ENCODE results near the gene FNDC3B. TPM values are rescaled to one million over a fixed set of nuclear protein-coding genes. Genes with fewer than 3 reads are reported as not detected.

FNDC3B gene
- total RNA-seq, 1 experiment from 2014 or later = 62.3 TPM

DNA sequence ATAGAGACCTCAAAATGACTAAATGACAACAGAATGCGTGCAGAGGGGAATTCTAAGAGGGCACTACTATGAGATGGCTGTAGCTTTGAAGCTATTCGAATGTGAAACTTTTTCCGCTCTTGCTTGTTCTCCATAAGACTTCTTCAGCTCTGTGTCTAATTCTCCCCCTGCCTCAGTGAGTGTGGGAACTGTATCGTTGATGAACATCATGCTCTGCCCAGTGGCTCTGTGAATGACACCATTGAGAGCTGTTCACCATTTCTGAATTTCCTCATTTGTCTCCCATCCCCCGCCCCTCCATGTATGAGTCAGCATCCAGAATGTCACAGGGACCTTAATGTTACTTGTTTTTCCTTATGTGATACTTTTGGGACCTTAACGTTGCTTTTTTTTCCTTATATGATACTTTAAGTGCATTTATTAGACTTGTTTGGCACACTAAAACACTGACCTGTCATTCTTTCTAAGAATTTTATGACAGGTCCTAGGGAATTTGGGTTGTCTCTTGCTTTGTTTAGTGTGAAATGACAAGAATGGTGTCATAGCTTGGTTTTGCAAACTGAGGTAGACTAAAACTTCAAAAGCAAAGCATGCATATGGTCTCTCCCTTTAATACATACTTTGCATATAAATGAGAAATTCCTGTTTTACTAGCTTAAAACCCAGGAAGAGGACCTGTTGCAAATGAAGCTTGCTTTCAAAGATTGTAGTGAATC is 99.6 kb downstream of the FNDC3B start:
- H3K27me3 ChIP-seq = no peaks in the 10 kb centered on the region
- peaks cover 36% of the 10 kb centered on the region for H3K4me1 ChIP-seq
- peak in 1 of 2 experiments; percentile 7 for DNase-seq
- H3K36me3 ChIP-seq = peaks cover 20% of the 10 kb centered on the region; the same call in 1 of the 2 replicates
- no peak overlapping the region for H3K27ac ChIP-seq
- no peaks in the 10 kb centered on the region for H3K9me3 ChIP-seq (replicated peaks)
- no peak overlapping the region for H3K4me3 ChIP-seq

DNA sequence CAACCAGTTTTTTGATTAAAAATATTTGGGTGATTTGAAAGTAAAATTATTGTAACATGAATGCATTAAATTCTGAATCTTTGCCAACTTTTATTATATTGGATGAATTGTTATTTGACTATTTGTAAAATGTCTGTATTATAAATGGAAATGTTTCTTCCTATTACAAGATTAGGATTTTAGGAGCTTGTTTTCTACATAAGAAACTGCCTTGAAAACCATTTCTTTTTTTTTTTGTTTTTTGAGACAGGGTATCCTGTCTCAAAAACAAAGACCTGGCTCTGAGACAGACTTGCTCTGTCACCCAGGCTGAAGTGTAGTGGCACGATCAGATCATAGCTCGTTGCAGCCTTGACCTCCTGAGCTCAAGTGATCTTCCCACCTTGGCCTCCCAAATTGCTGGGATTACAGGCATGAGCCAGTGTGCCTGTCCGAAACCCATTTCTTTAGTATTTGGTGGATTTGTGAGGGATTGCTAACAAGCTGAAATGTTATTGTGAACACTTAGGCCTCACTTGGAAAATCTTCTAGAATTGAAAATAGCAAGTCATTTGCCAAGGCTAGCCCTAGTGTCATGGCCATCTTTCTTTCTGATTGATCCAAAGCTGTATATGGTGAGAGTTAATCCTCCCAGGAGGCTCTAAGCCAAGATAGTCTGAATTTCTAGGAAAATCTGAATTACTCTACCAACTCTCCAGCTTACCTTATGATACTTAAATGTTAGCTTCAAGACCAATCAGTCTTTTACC is 100.3 kb downstream of the FNDC3B start:
- Histone ChIP-seq H3K9me3 (replicated peaks) (no peaks in the 10 kb centered on the region), H3K4me1 (peaks cover 36% of the 10 kb centered on the region), H3K36me3 (peaks cover 16% of the 10 kb centered on the region; the same call in 1 of the 2 replicates), H3K27ac (no peak overlapping the region), H3K4me3 (no peak overlapping the region), H3K27me3 (no peaks in the 10 kb centered on the region)
- no peak for DNase-seq

DNA sequence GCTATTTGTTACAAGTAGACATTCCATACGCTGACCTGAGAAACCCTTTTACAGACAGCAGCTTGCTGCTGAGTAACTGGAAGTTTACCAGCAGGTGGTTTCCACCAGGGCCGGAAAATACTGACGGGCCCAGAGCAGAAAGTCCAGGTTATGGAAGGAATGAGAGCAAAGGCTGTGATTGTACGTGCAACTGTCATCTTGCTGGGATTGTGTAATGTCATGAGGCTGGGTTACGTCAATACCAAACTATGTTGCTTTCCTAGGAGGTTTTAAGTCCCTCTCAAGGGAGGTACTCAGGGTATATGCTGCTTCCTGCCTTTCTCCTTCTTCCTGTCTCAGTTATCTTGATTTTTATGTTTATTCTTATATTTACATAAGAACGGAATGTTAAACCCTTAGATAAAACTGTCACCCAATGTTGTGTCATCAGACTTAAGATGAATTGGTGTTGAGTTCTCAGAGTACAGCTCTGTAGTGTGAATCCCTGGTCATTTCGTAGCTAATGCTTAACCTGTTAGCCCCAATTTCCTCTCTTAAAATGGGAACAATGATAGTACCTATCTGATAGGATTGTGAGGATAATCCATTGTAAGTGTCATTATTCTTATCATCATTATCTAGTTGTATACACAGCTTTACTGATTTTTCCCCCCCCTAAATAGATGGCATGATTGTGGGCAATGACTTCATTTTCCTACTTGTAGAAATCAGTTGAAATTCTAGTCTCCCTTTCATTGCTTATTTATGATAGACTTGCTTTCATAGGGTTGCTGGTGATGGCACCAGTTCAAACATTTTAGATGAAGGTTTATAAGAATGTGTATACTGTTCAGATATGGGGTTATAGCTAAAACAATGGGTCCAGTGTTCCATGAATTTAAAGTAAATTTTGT is 101.4 kb downstream of the FNDC3B start:
- Histone ChIP-seq H3K4me3 (no peak overlapping the region), H3K27ac (peak overlapping the region; percentile 29; the same call in 1 of the 2 replicates), H3K9me3 (replicated peaks) (no peaks in the 10 kb centered on the region), H3K36me3 (peaks cover 15% of the 10 kb centered on the region; the same call in 1 of the 2 replicates), H3K4me1 (peaks cover 36% of the 10 kb centered on the region), H3K27me3 (no peaks in the 10 kb centered on the region)
- DNase-seq = peak; percentile 12 to 30

DNA sequence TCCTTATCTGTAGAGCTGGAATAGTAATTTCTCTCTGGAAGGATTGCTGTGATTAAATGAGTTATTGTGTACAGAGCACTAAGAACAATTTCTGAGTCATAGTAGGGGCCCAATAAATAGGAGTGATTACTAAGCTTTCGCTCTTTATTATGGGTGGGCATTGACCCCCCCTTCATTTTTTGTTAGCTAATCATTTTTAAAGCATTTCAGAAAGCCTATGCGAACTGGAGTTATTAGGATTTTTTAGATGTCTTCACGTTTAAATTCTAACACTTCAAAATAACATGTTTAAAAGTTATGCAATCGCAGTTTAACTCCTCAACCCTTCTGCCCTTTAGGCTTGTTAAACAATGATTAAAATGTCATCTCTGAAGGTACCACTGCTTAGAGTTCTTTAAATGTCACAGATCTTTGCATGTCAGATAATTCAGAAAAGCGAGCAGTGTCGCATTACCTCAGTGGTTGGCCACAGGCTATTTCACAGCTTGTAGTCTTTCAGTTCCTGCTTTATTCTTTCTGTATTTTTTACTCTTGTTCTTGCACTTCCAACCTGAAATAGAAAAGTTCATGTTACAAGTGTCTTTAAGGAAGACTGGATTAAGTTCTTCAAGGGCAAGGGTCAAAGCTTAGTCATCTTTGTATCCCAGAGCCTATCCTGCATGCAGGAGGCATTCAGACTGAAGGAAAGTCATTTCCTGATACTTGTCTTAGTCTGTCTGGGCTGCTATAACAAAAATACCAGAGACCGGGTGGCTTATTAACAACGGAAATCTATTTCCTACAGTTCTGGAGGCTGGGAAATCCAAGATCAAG is 102.9 kb downstream of the FNDC3B start:
- H3K36me3 ChIP-seq = peaks cover 15% of the 10 kb centered on the region; the same call in 1 of the 2 replicates
- no peak overlapping the region for H3K4me3 ChIP-seq
- H3K4me1 ChIP-seq = peaks cover 36% of the 10 kb centered on the region
- H3K27ac ChIP-seq = no peak overlapping the region
- H3K27me3 ChIP-seq = no peaks in the 10 kb centered on the region
- DNase-seq = peak; percentile 3 to 21
- H3K9me3 ChIP-seq (replicated peaks) = no peaks in the 10 kb centered on the region

DNA sequence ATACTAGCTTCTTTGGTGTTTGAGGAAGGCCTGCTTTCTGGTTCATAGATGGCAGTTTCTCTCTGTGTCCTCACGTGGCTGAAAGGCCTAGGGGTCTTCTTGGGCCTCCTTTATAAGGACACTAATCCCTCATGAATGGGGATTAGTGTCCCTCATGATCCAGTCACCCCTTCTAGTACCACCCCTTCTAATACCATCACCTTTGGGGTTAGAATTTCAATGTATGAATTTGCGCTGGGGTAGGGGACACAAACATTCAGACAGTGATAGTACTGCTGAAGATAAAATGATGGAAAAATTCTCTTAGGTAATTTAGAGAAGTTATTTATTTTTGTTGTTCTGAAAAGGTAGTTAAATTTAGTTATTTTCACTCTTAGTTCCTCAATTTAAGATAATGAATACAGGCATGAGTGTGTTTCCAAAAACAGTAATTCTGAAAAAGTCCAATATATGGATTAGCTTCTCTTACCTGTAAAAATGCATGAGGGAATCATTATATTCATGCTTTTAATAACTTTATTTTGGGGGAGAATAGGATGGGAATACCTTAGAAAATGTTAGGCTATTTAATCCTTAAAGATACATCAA is 103.6 kb downstream of the FNDC3B start:
- Histone ChIP-seq H3K4me3 (no peak overlapping the region), H3K27ac (no peak overlapping the region), H3K27me3 (no peaks in the 10 kb centered on the region), H3K36me3 (peaks cover 15% of the 10 kb centered on the region; the same call in 1 of the 2 replicates), H3K4me1 (peaks cover 37% of the 10 kb centered on the region), H3K9me3 (replicated peaks) (no peaks in the 10 kb centered on the region)
- DNase-seq = no peak

DNA sequence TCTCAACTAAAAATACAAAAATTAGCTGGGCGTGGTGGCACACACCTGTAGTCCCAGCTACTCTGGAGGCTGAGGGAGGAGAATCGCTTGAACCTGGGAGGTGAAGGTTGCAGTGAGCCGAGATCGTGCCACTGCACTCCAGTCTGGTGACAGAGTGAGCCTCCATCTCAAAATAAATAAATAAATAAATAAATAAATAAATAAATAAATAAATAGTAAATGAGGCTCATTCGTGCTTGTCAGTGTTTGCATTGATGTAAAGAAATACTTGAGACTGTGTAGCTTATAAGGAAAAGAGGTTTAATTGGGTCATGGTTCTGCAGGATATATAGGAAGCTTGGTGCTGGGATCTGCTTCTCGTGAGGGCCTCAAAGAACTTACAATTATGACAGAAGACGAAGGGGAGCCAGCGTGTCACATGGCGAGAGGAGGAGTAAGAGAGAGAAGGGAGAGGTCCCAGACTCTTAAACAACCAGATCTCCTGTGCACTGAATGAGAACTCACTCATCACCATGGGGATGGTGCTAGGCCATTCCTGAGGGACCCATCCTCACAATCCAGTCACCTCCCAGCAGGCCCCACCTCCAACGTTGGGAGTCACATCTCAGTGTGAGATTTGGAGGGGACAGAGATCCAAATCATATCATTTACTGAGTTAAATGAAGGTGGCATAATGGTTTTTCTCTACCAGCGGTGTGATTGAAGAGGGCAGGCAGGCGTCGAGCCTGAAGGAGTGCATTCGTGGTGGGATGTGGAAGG is 104.5 kb downstream of the FNDC3B start:
- no peak overlapping the region for H3K27ac ChIP-seq
- H3K4me3 ChIP-seq = no peak overlapping the region
- H3K9me3 ChIP-seq (replicated peaks) = no peaks in the 10 kb centered on the region
- DNase-seq = no peak
- H3K36me3 ChIP-seq = peaks cover 15% of the 10 kb centered on the region; the same call in 1 of the 2 replicates
- H3K27me3 ChIP-seq = no peaks in the 10 kb centered on the region
- peaks cover 45% of the 10 kb centered on the region for H3K4me1 ChIP-seq

DNA sequence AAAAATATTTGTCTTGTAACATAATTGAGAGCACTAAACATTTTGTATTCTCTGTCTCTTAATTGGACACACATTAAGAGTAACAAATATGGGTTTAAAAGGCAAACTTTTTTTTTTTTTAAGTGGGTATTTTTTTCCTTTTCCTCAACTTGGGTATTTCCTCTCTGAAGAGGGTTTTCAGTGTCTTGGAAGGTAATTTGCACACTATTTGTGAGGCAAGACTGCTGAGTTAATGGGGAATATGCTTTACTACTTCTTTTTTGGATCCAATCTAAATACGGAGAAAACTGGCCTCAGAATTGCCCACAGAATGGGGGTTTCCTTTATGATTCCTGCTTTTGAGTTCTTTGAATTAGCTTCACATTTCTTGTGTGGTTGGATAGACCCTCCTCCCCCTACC is 105.2 kb downstream of the FNDC3B start:
- Histone ChIP-seq H3K4me3 (no peak overlapping the region), H3K27ac (no peak overlapping the region), H3K9me3 (replicated peaks) (no peaks in the 10 kb centered on the region), H3K36me3 (peaks cover 11% of the 10 kb centered on the region; the same call in 1 of the 2 replicates), H3K27me3 (no peaks in the 10 kb centered on the region), H3K4me1 (peaks cover 48% of the 10 kb centered on the region)
- no peak for DNase-seq

DNA sequence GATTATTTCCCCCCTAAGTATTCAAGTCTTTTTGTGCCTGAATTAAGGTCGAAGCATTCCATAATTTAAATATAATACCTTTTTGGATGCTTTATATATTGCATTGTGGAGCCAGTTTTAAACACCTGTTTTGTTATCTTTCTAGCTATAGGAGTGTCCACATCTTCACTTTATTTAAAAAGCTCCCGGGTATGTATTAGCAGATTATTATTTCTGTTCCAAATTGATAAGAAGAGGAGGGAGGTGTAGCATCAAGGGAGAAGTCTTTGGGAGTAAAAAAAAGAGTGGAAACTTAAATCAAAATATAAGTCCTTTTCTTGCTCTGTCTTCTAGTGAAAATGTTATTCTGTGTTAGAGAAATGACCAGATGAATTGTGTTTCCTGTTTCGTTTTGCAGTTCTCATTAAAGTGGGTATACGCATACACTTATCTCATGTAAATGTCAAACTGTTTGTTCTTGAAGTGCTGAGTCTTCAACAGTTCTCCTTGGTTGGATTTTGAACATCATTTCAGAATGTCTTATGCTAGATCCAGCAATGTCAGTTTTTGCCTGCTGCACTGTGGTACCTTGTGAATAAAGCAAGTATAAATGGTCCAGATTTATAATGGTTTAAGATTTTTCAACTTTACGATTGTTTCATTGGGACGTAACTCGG is 105.8 kb downstream of the FNDC3B start:
- Histone ChIP-seq H3K27me3 (no peaks in the 10 kb centered on the region), H3K4me3 (no peak overlapping the region), H3K27ac (no peak overlapping the region), H3K9me3 (replicated peaks) (no peaks in the 10 kb centered on the region), H3K4me1 (peaks cover 43% of the 10 kb centered on the region), H3K36me3 (peaks cover 11% of the 10 kb centered on the region; the same call in 1 of the 2 replicates)
- no peak for DNase-seq

DNA sequence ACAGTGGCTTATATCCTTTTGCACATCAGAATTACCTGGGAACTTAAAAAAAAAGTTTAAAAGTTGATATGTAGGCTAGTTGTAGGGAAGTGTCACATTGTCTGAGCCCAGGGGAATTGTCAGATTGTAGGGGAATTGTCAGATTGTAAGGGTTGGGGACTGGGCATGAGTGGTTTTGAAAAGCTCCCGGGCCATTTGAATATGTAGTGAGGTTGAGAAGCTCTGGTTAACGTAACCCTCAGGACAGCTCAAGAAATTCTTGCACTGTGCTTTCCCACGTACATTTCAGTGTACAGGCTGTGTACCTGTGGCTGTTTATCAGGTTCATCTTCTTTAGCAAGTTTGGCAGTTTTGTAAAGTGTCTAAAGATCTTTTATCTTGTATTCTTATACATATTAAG is 107.0 kb downstream of the FNDC3B start:
- Histone ChIP-seq H3K4me1 (peaks cover 31% of the 10 kb centered on the region), H3K4me3 (no peak overlapping the region), H3K9me3 (replicated peaks) (no peaks in the 10 kb centered on the region), H3K36me3 (peaks cover 11% of the 10 kb centered on the region; the same call in 1 of the 2 replicates), H3K27me3 (no peaks in the 10 kb centered on the region), H3K27ac (no peak overlapping the region)
- DNase-seq = no peak

DNA sequence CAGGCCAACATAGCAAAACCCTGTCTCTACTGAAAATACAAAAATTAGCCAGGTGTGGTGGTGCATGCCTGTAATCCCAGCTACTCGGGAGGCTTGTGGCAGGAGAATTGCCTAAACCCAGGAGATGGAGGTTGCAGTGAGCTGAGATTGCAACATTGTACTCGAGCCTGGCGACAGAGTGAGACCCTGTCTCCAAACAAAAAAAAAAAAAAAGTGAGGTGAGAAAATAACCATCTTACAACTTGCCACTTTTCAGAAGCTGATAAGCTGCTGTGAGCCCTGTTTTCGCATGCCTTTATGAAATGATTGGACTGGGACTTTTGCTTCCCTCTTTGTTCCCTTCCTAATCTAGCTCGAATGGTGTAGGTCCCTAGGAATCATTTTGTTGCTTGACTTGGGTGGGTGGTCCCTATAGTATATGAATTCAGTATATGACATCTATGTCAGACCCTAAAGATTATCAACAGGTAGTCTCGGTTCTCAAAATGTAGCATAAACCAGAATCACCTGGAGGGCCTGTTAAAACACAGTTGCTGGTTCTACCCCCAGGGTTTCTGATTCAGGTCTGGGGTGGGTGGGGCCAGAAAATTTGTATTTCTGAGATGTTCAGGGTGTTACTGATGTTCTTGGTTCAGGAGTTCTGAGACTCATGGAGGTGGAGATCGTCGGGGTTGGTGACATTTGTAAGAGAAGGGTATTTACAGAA is 107.9 kb downstream of the FNDC3B start:
- no peak for DNase-seq
- no peaks in the 10 kb centered on the region for H3K27me3 ChIP-seq

DNA sequence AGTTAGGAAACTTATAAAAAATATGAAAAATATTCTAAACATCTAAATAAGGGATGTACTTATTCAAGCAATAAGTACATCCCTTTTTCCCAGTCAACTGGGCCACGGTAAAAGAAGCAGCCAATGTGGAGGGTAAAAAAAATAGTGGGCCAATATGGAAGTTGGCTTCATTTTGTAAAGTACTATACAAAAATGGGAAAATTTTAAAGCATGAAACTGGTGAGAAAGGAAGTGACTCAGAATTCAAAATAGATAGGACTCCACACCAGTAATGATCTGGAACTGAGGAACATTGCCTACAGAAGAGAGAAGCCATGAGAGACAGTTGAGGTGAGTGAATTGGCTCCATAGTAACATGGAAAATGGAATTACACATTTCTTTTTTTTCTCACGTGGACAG is 108.9 kb downstream of the FNDC3B start:
- peaks cover 5% of the 10 kb centered on the region; the same call in 1 of the 2 replicates for H3K36me3 ChIP-seq
- DNase-seq = no peak
- H3K27ac ChIP-seq = peak overlapping the region; percentile 6
- H3K27me3 ChIP-seq = no peaks in the 10 kb centered on the region
- H3K4me1 ChIP-seq = peaks cover 30% of the 10 kb centered on the region
- no peaks in the 10 kb centered on the region for H3K9me3 ChIP-seq (replicated peaks)
- no peak overlapping the region for H3K4me3 ChIP-seq

More for the DNA sequence above, 107.9 kb downstream of the FNDC3B start:
- Histone ChIP-seq H3K27ac (no peak overlapping the region), H3K4me3 (no peak overlapping the region), H3K9me3 (replicated peaks) (no peaks in the 10 kb centered on the region), H3K4me1 (peaks cover 31% of the 10 kb centered on the region), H3K36me3 (peaks cover 11% of the 10 kb centered on the region; the same call in 1 of the 2 replicates)
